Brain microvascular endothelial cell (primary cell): ENCODE data around the gene LRRC49.
A peak's percentile ranks its signal among the peaks of the same experiment; 100 is the strongest.
"Not testable (repeated sequence)": the region's sequence is repeated elsewhere in the genome, so short reads cannot be mapped to it uniquely, and the experiment has no call there.

Source experiments
- DNase-seq: peaks from one replicate; pipeline ENCODE4 v3.0.0-alpha.2; 2020
- H3K27ac ChIP-seq: fragments of 250-450 bp; sonication (Bioruptor Pico); 2 replicates; pipeline ENCODE4 v1.5.1; 2020; ENCODE audit warnings: mild to moderate bottlenecking, moderate library complexity
- H3K27me3 ChIP-seq: fragments of 250-450 bp; sonication (Bioruptor Pico); replicated peaks from 2 replicates; pipeline ENCODE4 v1.5.1; 2020; ENCODE audit warnings: mild to moderate bottlenecking
- H3K36me3 ChIP-seq: fragments of 250-450 bp; sonication (Bioruptor Pico); replicated peaks from 2 replicates; pipeline ENCODE4 v1.5.1; 2020; ENCODE audit warnings: mild to moderate bottlenecking
- H3K4me3 ChIP-seq: 2 replicates; pipeline ENCODE4 v1.5.1; 2011; ENCODE audit warnings: low read depth, mild to moderate bottlenecking, control low read depth, low read length, moderate library complexity
- CTCF ChIP-seq: IDR thresholded peaks from 2 replicates; pipeline ENCODE4 v1.5.1; 2011; ENCODE audit warnings: low read depth, mild to moderate bottlenecking, moderate library complexity, low read length, control low read depth, inconsistent platforms; ENCODE audit errors: missing control alignments
- in situ Hi-C: cut with HindIII; loops from 2 replicates; pipeline ENCODE4 v1.10.0; 2017; ENCODE audit warnings: low sequenced_read_pairs, low pct_ligation_motif_present

Gene LRRC49

DNA sequence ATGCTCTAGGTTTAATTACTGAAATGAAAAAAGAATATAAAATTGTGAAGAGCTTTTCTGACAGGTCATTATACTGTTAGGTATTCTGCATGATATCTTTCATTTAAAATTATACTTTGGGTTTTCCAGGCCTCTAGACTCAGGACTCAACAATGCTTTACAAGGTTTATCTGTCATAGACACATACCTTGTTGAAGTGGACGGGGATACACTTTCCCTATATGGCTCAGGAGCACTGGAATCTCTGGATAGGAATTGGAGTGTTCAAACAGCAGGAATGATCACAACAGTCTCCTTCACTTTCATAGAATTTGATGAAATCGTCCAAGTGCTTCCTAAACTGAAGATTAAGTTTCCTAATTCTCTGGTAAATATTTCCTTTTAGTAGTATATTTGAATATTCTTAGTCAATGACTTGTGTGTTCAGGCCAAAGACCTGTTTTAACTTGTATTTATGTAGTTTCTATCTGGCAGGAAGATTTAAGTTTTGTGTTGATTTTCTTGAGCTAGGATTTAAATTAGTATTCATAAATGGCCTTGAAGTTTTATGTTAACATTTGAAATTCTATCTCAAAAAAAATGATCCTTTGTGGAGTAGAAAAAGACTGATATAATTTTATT is 115.7 kb downstream of the LRRC49 start:
- Histone ChIP-seq H3K36me3 (no peaks in the 10 kb centered on the region), H3K27ac (no peak overlapping the region), H3K4me3 (no peak overlapping the region), H3K27me3 (no peaks in the 10 kb centered on the region)
- no peak for TF ChIP-seq CTCF
- in situ Hi-C loops: no loop called here
- no peak for DNase-seq

DNA sequence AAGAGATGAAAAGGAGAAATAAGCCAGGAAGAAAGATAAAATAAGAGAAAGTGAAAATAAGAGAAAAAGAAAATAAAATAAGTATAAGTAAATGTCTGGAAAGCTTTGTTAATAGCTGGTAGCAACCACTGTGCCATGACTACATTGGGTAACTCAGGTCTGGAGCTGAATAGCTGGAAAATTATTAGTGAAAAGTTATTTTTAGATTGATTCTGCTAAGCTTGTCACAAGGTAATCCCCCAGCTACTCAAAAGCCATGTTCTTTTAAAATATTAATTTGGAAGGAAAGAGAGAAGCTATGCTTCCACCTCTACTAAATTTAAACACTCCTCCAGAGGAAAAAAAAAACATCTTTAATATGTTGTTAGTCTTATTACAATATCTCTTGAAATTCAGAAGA is 117.8 kb downstream of the LRRC49 start:
- Histone ChIP-seq H3K27ac (no peak overlapping the region), H3K36me3 (no peaks in the 10 kb centered on the region), H3K4me3 (no peak overlapping the region), H3K27me3 (no peaks in the 10 kb centered on the region)
- in situ Hi-C loops: no loop called here
- no peak for TF ChIP-seq CTCF
- no peak for DNase-seq

DNA sequence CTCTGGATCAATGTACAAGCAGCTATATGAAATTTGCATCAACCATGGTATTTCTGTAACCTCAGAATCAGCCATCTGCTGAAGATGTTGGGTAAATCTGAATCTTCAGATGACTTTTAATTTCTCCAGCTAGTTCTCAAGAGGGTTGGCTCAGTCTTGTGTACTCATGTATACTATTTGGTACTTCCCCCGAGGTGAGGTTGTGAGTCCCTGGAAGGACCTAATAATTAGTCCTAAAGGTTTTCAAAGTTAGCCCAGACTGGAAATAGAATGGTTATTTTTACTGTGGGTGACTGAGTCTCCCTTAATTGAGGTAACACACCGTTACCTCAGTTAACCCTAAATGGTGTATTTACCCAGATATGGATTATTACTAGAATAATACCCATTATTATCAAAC is 118.4 kb downstream of the LRRC49 start:
- TF ChIP-seq CTCF: no peak
- Histone ChIP-seq H3K4me3 (no peak overlapping the region), H3K27me3 (no peaks in the 10 kb centered on the region), H3K36me3 (no peaks in the 10 kb centered on the region), H3K27ac (no peak overlapping the region)
- in situ Hi-C loops: no loop called here
- no peak for DNase-seq

GRCh38 chr15:71011503-71012155 is 119.0 kb downstream of the LRRC49 start:
- DNase-seq: peak; percentile 60
- in situ Hi-C loops: no loop called here
- H3K27me3 ChIP-seq: no peaks in the 10 kb centered on the region
- no peaks in the 10 kb centered on the region for H3K36me3 ChIP-seq
- H3K4me3 ChIP-seq: no peak overlapping the region
- peak overlapping the region; percentile 11 for H3K27ac ChIP-seq
- peak; percentile 69 for TF ChIP-seq CTCF

- no peak overlapping the region for H3K27ac ChIP-seq
- H3K4me3 ChIP-seq: no peak overlapping the region
- in situ Hi-C loops: no loop called here
- no peak for DNase-seq
- H3K36me3 ChIP-seq: no peaks in the 10 kb centered on the region
- TF ChIP-seq CTCF: no peak
- no peaks in the 10 kb centered on the region for H3K27me3 ChIP-seq
Measured at GRCh38 chr15:71013446-71013845, 120.8 kb downstream of the LRRC49 start.

- in situ Hi-C loops: no loop called here
Measured at GRCh38 chr15:71015342-71015741, 122.7 kb downstream of the LRRC49 start.

GRCh38 chr15:71031232-71031631 is 138.6 kb downstream of the LRRC49 start:
- in situ Hi-C loops, H3K27me3 ChIP-seq, DNase-seq, H3K36me3 ChIP-seq, H3K4me3 ChIP-seq, H3K27ac ChIP-seq: not testable (repeated sequence)

More at GRCh38 chr15:71015342-71015741, 122.7 kb downstream of the LRRC49 start:
- H3K36me3 ChIP-seq: no peaks in the 10 kb centered on the region
- no peak overlapping the region for H3K4me3 ChIP-seq
- no peak overlapping the region for H3K27ac ChIP-seq
- no peak for TF ChIP-seq CTCF
- DNase-seq: no peak
- no peaks in the 10 kb centered on the region for H3K27me3 ChIP-seq

- in situ Hi-C loops, H3K27me3 ChIP-seq, H3K27ac ChIP-seq, H3K4me3 ChIP-seq, H3K36me3 ChIP-seq, DNase-seq: not testable (repeated sequence)
Measured at GRCh38 chr15:71035478-71035877, 142.9 kb downstream of the LRRC49 start.
